Neural cell (in vitro differentiated cells): ENCODE results near the gene MAMDC2.

Experiments used
- CTCF ChIP-seq: fragments of 450-650 bp; IDR thresholded peaks from 2 replicates; pipeline ENCODE4 v1.5.1; 2014; ENCODE audit warnings: antibody characterized with exemption, mild to moderate bottlenecking, moderate library complexity; ENCODE audit not compliant: poor library complexity, severe bottlenecking
- EP300 ChIP-seq: fragments of 450-650 bp; conservative IDR thresholded peaks from 2 replicates; pipeline ENCODE4 v1.6.1; 2014; ENCODE audit warnings: antibody characterized with exemption, mild to moderate bottlenecking, moderate library complexity; ENCODE audit not compliant: poor library complexity, severe bottlenecking
- EZH2 ChIP-seq: fragments of 200-600, 300-800 bp; shearing (Covaris generic), sonication (generic); IDR thresholded peaks from 2 replicates; pipeline ENCODE4 v1.6.1; 2014; ENCODE audit warnings: antibody characterized with exemption, low read length, borderline replicate concordance, mild to moderate bottlenecking; ENCODE audit not compliant: insufficient read depth, poor library complexity, severe bottlenecking
- MXI1 ChIP-seq: fragments of 450-650 bp; conservative IDR thresholded peaks from 2 replicates; pipeline ENCODE4 v1.6.1; 2014; ENCODE audit warnings: antibody characterized with exemption, mild to moderate bottlenecking; ENCODE audit not compliant: poor library complexity, severe bottlenecking
- POLR2AphosphoS5 ChIP-seq: IDR thresholded peaks from 2 replicates; pipeline ENCODE4 v1.6.1; 2012
- RAD21 ChIP-seq: fragments of 450-650 bp; conservative IDR thresholded peaks from 2 replicates; pipeline ENCODE4 v1.6.1; 2014; ENCODE audit warnings: antibody characterized with exemption, mild to moderate bottlenecking, moderate library complexity
- REST ChIP-seq: IDR thresholded peaks from 2 replicates; pipeline ENCODE4 v1.6.1; 2012; ENCODE audit warnings: borderline replicate concordance
- SMC3 ChIP-seq: fragments of 450-650 bp; conservative IDR thresholded peaks from 2 replicates; pipeline ENCODE4 v1.6.1; 2014; ENCODE audit warnings: antibody characterized with exemption, mild to moderate bottlenecking, moderate library complexity; ENCODE audit not compliant: poor library complexity
- TAF1 ChIP-seq: IDR thresholded peaks from 2 replicates; pipeline ENCODE4 v1.6.1; 2012; ENCODE audit warnings: low read depth

GRCh38 chr9:70028287-70028686 is 15.4 kb upstream of the MAMDC2 start:
- TF ChIP-seq MXI1 (no peak), EP300 (no peak), CTCF (no peak), EZH2 (no peak), POLR2AphosphoS5 (no peak), TAF1 (no peak), SMC3 (no peak), REST (no peak), RAD21 (no peak)
